GM19372 (cell line): ENCODE measurements around the gene CTSC.

ENCODE experiments used
- ATAC-seq: cut with Tn5 transposase; IDR thresholded peaks from one replicate; pipeline ENCODE4 v1.9.1; 2021; ENCODE audit warnings: mild to moderate bottlenecking, low read depth, moderate library complexity; ENCODE audit not compliant: unreplicated experiment

The CTSC gene

DNA sequence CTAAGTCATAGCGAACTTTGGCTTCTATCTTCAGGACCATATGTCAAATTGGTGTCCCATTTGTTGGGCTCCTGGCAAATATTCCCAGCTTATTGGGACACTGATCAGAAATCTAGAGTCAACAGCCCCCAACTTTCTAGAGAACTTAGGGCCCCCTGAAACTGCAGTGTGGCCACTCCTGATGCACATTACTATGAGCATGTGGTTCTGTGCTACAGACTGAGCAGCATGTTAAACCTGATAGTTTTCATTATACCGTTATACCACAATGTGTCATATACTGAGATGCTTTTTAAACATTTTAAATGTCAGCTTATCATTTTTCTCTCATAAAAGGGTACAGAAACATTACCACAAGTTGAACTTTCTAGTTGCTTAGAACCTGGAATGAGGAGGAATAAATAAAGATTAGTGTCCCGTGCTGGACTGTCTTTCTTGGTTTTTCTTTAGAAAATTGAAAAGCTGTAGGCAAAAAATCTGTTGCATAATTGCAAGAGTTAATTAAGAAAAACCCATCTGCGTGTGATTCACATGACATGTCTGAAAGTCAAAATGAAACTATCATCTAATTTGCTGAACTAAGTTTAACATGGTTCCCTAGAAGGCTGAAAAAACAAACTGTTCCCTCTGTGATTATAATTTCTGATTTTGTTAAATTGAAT is 16.4 kb upstream of the CTSC start:
- ATAC-seq = peak; percentile 38

DNA sequence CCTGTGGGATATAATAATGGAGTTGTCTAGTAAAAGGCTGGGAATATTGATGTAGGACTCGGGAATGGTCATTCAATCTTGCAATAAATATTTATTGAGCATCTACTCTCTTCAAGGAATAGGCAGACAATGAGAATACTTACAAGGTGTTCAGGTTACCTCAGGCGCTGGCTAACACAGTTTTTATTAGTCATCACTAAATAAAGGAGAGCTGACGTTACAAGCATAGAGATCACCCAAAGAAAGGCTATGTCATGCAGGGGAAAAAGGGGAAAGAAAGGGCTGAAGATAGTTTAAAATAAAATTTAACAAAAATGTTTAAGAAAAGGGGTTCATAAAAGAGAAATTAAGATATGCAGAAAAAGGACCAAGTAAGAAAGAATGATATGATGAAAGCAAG is 15.8 kb upstream of the CTSC start:
- no peak for ATAC-seq

DNA sequence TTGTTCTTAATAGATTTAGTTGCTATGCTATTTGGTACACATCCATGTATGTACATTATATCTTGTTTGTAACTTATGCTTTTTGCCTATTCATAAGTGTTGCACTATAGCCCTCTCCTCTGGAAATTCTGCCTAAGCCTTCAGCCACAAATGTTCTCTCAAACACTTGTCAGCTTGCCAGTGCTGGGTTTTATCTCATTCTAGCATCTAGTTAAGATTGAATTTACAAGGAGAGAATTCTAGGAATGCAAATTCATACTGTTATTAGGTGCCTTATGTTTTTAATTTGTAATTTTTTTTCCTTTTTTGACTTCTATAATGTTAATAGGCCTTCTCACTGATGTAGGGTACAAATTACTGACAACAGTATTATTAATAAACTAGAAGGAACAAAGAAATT is 14.6 kb upstream of the CTSC start:
- ATAC-seq = no peak

DNA sequence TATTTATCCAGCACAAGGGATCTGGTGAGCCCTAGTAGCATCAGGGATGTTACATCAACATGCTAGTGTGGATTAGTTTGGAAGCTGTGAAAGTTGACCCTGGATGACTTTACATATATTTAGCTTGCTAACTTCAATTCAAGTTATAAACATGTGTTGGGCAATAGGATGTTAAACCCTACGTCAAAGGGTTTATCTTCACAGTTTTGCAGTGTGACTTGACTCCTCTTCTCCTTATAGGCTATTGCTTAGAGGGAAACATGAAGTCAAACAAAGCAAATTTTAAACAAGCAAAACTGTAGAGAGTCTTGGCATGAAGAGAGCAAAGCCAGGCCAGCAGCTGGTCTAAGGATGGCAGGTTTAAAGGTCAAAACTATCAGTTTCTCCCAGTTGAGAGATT is 11.3 kb upstream of the CTSC start:
- ATAC-seq = no peak

DNA sequence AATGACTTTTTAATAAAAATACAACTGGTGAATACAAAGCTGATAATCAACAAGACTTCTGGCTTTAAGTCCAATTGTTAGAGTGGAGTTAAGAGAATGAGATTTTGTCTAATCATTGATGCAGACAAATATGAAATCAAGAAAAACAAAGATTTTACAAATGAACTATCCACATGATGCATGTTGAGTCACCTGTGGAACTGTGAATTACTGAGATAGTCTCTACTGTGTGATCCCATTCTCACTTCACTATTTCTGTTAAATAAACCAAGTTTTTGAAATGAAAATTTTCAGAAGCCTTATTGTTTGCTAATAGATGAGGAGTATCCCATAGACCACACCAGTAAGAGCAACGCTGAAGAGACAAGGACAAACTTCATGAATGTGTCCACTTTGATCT is 8.4 kb upstream of the CTSC start:
- ATAC-seq = no peak

DNA sequence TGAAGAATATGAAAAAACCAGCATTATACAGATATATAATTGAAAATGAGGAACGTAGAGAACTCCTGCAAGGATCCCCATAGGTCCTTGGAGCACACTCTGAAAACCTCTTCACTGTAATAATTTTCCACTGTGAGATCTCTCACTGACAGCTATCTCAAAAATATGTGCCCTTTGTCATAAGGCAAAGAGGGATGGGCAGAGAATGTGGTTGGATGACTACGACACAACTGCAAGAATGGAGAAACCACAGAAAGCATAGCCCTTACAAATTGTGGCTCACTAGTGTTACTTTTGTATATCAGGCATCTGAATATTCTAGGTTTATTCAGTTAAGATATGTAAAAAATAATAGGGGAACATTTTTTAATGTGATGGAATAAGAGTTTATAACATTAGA is 7.9 kb upstream of the CTSC start:
- ATAC-seq = no peak

DNA sequence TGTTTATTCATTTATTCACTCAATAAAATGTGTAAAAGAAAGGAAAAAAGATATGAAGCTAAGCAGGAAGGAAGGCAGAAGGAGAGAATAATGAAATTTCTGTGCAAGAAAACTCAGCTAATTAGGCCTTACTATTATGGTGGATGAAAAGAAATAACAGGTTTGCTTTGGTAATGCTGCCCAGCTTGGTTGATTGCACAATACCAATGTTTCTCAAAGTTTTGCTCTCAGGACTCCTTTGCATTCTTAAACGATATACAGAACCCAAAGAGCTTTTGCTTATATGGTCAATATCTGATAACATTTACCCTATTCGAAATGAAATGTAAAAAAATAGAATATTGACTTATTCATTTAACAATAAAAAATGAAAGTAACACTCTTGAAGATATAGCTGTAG is 7.3 kb upstream of the CTSC start:
- no peak for ATAC-seq

DNA sequence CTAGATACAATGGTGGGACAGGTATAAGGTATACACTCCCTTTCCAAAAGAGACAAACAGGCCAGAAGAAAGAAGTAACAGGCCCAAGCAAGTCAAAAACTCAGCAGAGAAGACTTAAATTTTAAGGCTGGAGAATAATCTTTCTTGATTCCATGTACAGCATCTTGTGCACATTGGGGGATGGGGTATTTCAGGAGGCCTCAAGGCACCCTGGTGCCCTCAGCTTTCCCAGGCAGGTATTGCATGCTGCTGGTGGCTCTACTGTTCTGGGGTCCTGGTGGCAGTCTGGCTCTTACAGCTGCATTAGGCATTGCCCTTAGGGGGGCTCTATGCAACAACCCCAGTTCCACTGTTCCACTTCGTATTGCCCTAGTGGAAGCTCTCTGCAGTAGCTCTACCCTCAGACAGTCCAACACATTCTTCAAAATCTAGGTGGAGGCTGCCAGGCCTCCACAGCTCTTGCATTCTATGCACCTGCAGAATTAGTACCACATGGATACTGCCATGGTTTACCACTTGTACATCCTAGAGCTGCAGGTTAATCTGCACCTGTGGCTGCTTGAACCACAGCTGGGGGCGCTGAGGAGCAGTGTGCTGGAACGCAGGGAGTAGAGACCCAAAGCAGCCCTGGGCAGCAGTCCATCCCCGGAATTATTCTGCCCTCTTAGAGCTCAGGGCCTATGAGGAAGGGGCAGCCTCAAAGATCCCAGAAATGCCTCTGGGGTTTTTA is 4.2 kb upstream of the CTSC start:
- ATAC-seq = no peak

DNA sequence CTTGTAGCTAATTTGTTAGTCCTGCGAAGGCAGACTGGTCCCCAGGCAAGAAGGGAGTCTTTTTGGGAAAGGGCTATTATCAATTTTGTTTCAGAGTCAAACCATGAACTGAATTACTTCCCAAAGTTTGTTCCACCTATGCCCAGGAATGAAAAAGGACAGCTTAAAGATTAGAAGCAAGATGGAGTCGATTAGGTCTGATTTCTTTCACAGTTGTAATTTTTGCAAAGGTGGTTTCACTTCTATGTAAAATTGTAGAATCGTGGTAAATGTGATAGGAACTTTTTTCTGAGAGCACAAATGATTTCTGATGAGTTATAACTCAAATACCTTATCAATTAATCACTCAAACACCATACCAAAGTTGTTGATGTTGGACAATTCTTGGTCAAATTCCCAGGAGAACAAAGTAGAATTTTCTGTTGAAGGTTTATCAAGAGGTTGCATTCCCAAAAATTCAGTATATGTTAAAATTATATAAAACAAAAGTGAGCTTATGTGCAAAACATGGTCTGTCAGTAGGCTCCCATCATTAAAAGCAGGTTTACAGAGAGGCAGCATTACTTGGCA is 2.9 kb upstream of the CTSC start:
- no peak for ATAC-seq

DNA sequence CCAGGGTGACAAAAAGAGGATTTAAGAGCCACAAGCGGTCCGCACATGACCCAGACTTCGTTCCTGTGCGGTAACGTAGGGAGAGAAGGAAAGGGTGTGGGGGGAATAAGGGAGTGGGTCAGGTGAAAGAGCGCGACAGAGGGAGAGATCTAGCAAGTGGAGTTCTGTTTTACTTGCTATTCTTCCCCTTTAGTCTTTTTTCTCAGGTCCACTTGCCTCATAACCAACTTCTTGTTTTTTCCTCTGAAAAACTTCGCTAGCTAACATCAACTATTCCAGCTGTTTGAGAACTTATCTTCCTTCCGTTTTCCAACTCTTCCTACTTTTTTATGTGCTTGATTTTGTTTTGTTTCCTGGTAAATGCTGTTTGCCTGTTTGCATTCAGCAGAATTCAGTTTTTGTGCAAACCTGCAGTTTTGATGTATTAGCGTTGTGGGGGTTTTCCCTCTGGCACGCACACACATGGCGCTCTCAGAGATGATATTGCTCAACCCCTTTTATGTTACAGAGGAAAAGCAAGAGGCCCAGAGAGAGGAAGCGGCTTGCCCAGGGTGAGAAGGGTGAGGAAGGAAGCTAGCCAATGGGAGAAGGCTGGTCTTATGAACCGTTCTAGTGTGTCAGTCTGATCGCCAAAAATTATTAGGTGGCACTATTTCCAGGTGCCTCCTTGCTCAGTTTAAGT is 592 bp upstream of the CTSC start:
- ATAC-seq = peak; percentile 5

DNA sequence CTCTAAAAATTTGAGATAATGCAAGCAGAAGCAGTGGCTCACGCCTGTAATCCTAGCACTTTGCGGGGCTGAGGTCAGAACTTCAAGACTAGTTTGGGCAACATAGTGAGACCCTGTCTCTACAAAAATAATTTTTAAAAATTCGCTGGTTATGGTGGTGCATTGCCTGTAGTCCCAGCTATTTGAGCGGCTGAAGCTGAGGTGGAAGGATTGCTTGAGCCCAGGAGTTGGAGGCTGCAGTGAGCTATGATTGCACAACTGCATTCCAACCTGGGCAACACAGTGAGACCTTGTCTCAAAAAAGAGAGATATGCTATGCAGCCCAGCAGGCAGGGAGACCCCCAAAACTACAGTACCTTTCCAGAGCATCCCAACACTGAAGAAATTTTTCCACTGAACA is 2.3 kb downstream of the CTSC start:
- no peak for ATAC-seq

DNA sequence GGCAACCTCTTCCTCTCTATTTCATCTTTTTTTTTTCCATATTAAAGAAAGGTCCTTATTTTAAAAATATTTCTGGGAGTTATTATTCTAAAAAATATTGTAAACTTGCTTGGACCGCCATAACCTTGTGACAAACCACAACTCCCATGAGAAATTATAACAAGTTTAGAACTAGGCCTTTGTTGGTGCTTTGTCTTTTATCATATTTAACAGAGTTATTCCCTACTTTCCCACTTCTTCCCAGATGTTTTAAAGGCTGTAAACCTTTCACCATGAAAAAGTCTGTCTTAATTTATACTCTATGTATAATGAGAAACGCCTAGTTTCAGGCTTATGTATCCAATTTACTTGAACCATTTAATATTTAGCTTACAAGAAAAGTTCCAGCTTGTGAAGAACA is 3.7 kb downstream of the CTSC start:
- no peak for ATAC-seq

DNA sequence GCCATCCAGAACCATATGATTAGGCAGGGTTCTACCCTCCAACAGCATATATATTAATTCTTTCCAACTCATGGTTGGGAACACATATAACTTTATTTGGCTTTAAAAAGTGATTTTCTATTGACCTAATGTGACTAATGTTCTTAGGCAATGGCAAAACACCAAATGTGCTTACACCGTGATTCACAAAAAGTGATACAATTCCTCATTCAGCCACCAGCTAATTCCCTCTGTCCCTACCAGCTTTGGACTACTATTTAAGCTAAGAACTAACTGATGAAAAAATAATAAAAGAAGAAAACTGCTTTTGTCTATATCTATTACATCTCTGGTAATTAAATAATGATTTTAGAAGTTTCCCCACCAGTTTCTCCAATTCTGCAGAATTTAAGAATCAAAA is 4.7 kb downstream of the CTSC start:
- no peak for ATAC-seq

DNA sequence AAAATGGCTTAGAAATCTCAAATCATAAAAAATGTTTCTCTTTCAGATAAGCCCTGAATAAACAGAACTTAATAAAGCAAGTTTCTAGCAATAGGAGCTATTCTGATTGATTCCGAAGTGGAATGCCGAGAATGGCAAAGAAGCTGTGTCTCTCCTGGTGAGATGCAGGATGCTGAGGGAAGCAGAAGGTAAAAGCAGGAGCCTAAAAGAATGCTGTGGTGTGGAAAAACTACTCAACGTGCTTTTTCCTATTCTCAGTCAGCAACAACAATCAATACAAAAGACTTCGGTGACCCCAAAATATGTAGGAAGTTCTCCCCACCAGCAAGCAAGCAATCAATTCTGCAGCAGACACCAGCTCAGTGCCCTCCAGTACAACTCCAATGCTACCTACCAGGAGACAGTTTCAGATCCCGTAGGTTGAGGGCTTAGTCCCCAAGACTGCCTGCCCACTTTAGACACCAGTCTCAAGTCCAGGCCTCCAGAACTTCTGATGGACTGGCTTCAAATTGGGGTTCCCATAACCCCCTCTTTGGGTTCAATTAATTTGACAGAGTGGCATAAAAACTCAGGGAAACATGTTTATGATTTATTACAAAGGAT is 6.6 kb downstream of the CTSC start:
- no peak for ATAC-seq

DNA sequence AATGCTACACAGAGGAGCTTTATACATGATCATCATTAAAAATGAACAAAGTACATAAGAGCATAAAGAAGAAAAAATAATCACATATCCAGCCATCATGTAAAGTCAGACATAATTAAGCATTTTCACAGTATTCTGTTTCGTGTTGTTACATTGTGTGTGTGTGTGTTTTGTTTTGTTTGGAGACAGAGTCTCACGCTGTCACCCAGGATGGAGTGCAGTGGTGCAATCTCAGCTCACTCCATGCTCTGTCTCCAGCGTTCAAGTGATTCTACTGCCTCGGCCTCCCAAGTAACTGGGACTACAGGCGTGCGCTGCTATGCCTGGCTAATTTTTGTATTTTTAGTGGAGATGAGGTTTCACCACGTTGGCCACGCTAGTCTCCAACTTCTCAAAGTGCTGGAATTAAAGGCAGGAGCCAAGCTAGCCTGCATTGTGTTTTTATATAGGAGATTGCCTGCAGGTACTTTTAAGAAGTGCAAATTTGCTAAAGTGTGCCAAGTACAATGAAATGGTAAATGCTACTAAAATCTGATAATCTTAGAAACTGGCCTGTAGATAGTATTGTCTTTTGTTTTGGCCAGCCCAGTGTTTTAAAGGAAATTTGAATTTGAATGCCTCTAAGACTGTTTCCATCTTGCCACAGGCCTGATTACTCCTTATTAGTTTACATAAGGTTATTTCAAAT is 7.8 kb downstream of the CTSC start:
- no peak for ATAC-seq

DNA sequence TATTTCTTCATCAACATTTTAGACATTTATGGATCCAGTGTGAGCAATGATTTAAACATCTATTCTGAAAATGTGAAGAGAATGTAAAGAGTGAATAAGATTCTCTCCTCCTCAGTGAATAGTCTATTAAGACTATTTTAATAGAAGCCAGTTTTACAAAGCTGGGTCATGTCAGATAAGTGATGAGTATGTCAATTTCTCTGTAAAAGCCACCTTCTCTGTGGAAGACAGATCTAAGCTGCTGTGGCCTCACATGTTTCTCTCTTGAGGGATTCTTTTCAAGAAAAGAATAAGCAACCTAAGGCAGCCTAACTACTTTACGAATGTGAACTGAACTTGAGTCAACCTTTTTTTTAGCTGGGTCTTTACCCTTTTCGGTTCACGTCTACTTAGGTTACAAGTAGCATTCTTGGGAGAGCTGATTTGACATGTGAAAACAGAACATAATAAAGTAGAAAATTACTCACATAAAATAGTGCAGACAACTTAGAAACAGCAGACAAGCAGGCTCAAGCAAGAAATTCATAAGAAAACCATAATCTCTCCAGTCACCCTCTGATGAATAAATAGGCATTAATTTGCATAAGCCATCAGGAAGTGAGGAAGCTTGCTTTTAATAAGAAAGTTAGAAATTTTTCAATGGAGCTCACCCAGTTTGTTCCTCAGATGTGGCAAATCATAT is 9.9 kb downstream of the CTSC start:
- ATAC-seq = peak; percentile 39

DNA sequence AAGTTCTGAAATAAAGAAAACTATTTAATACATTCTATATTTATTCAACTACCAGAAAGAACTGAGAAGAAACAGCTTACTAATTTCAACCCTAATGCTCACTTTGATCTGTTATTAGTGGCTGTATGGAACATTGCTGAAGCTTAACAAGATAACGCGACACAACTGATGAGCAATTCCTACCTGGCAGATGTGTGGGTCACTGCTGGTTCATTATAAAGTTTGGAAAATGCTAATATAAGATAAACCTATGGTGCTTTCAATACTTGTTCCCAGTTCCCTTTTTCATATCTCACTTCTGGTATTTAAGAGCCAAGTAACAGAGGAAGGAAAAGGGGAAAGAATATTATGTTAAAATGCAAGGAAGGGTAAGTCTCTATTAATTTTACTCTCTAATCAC is 10.5 kb downstream of the CTSC start:
- peak; percentile 51 for ATAC-seq

DNA sequence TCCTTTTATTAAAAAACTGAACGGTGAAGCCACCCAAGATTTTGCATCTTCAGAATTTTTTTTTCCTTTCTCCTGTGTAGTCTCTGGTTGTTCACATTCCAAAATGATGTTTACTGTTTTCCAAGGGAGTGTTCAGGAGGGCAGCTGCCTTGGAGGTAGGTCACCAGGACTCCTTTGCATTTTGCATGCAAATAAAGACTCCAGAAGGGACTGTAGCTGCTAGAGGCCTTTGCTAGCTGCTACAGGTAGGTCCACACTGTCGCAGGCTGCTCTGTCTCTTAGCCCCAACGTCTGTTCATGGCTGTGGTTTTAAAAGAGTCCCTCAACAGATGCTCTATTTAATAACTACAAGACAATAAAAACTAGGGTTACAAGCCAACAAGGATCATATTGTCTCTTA is 11.4 kb downstream of the CTSC start:
- no peak for ATAC-seq

DNA sequence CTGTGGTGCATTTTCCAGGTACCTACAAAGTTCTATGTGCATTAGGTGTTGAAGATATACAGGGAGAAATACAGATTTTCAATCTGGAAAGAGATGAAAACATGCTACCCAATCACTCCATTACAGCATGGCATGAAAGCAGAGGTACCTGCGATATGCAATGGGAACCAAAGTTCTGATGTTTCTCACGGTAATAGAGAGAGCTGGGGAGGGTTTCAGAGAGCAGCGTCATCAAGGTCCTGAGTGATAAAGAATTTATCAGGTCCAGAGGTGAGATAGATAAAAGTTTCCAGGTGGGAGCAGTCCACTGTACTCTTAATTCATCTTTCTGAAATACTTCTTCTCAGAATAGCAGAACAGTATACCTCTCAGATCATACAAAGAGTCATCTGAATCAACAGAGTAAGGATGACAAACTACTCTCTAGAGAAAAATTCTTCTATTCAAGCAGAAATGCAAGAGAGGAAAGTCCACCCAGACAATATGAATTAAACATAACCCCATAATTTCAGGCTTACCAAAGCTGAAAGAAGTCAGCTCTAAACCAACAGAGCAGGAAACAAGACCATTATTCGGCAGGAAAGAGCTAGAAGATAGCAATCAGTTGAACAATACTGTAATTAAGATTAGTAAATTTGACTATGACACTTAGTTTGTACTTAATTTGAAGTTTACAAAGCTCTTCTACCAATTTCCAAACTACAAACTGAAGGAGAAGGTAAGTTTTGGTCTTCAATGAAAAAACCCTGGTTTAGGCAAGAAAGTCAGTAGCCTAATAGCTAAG is 12.8 kb downstream of the CTSC start:
- no peak for ATAC-seq
